8988T (cell line): ENCODE data around the gene KLHL14.

Source experiments
- DNase-seq: peaks from one replicate; pipeline ENCODE4 v3.0.0; 2011

KLHL14 gene

DNA sequence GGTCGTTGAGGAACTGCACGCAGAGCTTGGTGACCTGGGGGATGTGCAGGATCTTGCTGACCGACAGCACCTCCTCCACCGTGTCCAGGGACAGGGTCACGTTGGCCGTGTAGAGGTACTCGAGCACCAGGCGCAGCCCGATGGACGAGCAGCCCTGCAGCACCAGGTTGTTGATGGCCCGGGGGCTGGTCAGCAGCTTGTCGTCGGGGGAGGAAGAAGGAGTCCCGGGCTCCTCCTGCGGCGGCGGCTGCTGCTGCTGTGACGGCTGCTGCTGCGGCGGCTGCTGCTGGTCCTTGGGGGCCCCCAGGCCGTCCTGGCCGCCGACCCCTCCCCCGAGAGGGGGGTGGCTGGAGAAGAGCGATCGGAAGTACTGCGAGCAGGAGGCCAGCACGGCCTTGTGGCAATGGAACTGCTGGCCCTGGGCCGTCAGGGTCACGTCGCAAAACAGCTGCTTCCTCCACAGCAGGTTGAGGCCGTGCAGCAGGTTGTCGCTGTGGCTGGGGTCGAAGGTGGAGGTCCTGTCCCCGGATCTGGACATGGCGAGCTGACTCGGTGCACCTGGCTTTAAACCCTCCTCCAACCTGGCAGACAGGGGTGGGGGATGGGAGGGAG, 2.7 kb downstream of the KLHL14 start:
- DNase-seq: no peak

- DNase-seq: no peak
Observed at GRCh38 chr18:32769586-32770053, 3.2 kb downstream of the KLHL14 start.

DNA sequence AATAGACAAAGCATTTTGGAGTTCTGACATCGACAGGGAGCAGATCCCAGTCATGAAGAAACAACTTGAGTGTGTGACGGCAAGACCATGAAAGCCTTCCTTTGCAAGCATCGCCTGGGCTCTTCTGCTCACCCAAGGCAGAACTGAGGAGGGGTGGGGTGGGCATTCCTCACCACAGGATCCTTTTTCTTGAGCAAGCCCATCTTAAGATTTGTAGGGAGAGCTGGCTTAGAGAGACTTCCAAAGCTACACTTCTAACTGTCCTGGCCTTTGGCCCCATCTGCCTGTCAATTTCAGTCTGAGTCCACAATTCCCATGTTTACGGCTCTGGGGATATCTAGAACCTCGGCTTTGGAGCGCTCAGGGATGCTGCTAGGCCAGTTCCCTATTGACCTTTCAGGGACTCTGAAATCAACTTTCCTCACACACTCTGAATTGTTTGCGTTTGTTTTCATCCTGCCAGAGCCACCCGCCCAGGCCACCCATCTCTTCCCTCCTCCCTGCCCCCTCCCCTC, 3.7 kb downstream of the KLHL14 start:
- no peak for DNase-seq

DNA sequence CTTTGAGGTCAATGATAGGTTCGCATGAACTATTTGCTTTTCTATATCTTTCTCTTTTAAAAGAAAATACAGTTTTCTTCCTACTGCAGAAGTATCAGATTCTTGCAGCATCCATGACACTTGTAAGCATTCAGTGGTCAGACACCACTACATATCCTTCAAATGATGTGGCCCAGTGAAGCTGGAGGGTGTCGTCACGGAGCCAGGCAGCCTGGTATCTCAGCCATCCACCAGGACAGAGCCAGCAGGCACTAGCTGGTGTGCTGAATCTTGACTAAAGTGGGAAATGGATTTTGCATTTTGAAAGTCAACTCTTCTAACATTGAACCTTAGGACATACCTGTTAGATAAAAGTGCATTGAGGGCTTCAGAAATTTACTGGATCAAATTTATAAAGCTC, 5.4 kb downstream of the KLHL14 start:
- no peak for DNase-seq

- DNase-seq: no peak
Observed at GRCh38 chr18:32764611-32765244, 8.1 kb downstream of the KLHL14 start.

DNA sequence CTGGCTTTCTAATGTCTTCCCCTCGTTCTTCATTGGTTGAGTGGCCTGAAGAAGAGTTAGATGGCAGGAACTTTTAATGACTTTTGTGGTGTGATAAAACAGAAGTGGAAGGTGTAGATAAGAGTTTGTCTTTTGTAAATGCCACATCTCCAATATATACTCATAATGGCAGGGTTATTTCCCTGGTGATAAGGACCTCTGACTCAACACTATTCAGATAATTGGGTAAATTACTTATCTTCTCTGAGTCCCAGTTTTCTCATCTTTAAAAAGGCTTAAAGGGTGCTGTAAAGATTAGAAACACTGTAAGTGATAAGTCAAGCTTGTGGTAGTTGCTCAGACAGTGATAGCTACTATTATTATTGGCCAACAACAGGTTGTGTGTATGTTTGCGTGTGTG, 9.5 kb downstream of the KLHL14 start:
- DNase-seq: no peak

DNA sequence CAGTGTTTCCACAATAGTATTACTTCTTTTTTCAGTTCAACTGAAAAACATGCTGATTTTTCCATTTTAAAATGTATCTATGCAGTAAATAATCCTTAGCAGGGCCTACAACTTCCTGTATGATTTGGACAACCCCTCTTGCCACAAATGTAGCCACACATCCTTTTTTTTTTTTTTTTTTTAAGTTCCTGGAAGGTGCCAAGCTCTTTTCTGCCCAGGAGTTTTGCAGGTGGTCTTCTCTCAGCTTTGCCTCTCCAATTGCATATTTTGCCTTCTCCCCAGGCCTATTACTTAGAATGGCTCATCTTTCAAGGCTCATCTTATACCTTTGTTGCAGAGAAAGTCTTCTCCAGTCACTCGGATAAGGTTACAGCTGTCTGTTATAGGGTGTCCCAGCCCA, 11.6 kb downstream of the KLHL14 start:
- DNase-seq: no peak

DNA sequence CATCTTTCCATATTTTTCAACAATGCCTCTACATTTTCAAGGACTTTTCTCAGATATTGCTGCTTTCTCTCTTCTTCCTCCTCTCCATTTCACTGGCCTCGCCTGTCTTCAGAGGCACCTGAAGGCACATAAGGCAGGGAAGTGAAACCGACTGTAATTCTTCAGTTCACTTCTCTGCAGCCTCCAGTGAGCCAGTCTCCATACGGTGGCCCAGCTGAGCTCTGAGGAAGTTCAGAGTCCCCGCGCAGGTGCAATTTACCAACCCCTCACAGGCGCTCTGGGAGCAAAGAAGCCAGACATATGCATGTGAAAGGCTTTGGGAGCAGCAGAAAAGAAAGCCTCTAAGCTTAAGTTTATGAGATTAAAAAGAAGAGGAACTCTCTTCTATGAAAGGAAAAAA, 12.4 kb downstream of the KLHL14 start:
- no peak for DNase-seq

- no peak for DNase-seq
Observed at GRCh38 chr18:32759611-32760167, 13.1 kb downstream of the KLHL14 start.

DNA sequence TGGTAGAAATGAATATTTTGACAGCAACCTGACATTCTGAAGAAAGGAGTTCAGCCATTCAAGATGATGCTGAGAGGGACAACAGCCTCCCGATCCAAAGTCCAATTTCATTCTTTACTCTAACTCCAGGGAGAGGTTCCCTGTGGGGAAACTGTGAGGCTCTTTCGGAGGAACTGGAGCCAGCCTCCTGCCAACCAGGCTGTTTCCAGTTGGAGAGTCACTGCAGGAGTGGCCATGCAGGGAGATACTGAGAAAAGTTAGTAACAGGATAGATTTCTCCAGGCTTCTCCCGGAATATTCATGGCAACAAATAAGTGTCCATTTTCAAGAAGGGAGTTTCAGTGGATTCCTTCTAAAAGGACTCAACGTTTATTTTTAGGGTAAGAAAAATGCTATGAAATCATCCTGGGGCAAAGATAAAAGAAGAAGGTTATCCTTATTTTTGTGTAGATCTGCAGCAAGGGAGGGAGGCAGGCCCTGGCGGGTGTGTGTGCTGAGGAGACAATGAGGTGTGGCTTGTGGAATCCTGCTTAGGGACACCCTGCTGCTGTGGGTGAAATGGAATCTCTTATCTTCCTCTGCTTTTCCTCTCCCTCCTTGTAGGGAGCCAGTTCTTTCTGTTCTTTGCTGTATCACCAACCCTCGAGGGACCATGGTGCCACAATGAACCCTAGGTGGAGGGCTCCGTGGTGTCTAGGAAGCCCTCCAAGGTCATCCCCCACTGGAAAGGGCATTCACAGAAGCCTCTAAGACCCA, 18.1 kb downstream of the KLHL14 start:
- no peak for DNase-seq

DNA sequence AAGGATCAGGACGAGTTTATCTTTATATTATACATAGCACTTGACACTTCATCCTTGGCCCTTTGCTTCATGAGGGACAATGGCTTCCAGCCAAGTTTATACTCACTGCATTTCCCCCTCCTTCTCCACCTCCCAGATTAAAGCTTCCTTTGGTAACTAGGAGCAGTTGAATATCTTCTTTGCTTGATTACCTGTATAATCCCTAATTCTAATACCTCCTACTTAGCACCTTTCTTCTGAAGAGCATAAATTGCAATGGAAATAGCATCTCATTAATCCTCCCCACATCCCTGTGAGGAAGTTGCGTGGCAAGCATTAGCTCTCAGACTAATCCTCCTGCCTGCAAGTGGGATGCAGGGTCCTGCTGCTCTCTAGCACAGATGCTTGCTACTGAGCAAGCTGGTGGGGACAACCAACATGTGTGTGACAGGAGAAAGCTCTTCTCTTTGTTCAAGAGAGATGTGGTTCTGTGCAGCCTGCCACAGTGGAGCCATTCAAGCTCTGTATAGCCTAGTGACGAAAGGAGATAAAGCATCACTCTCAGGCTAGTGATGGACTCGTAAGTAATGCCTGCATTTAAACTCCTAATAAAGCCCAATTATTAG, 19.1 kb downstream of the KLHL14 start:
- no peak for DNase-seq

GRCh38 chr18:32750328-32750727, 22.5 kb downstream of the KLHL14 start:
- no peak for DNase-seq

DNA sequence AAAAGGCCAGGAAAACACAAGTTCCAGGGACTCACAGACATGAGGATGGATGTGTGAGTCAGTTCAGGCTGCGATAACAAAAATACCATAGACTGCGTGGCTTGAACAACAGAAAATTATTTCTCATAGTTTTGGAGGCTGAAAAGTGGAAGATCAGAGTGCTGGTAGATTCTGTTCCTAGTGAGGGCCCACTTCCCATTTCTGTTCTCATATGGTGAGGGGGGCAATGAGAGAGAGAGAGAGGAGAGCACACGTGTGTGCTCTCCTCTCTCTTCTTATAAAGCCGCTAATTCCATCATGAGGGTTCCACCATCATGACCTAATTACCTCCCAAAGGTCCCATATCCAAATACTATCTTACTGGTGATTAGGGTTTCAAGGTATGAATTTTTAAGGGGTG, 23.0 kb downstream of the KLHL14 start:
- DNase-seq: no peak

GRCh38 chr18:32742579-32742978, 30.2 kb downstream of the KLHL14 start:
- no peak for DNase-seq

GRCh38 chr18:32735781-32736180, 37.0 kb downstream of the KLHL14 start:
- no peak for DNase-seq

- DNase-seq: no peak
Observed at GRCh38 chr18:32734442-32734841, 38.4 kb downstream of the KLHL14 start.

DNA sequence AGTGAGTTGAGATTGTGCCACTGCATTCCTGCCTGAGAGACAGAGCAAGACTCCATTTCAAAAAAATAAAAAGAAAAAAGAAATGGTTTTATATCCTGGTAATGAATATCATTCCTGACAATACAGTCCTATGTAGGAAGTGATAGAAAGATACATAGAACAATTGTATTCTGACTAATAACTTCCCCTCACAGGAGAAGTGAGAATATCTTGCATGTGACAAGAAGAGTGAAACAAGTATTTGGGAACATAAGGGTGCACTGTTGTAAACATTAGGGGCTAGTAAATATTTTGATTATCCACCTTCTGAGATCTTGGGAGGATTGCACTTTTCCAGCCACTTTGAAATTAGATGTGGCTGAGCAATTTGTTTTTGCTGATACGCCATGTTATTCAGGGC, 40.7 kb downstream of the KLHL14 start:
- no peak for DNase-seq

DNA sequence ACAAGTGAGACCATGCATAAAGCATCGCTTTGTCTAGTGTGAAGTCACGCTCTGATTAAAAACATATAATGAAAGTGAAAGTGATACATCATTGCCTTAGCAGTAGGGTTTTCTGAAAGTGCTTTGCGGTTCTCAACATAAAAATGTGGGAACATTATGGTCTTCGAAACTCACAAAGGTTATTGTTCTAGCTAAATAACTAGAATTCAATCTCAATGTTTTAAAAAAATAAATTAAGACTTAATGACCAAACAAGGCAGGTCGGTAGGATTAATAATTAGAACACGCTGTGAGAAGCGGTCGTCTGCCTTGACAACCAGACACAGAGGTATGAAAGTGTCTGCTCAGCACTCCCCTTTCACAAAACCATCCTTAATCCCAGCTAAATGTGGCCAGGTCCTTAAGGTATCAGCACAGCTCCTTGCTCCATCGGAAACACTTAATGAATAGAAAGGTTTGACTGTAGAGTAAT, 42.2 kb downstream of the KLHL14 start:
- DNase-seq: no peak

GRCh38 chr18:32730068-32730467, 42.8 kb downstream of the KLHL14 start:
- DNase-seq: no peak

GRCh38 chr18:32724071-32724749, 48.6 kb downstream of the KLHL14 start:
- DNase-seq: no peak

DNA sequence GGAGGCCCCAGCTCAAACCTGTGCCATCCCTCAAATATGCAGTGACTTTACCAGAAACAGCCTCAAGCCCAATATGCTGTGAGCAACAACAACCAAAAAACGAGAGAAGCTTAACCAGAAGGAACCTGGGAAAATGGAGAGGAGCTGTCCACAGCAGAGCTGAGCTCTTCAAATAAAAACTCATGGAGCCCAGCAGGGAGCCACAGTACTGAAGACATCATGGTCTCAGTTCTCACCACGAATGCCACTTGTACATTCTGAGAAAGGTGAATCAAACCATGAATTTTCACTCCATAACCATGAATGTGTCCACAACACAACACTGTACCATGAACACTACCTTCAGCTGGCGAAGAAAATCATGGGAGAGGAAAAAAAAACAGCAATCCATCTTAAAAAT, 50.5 kb downstream of the KLHL14 start:
- DNase-seq: no peak

GRCh38 chr18:32717126-32717525, 55.7 kb downstream of the KLHL14 start:
- DNase-seq: no peak
